ENCODE results near the gene NKAIN2. TPM values are rescaled to one million over a fixed set of nuclear protein-coding genes. Genes with fewer than 3 reads are reported as not detected.

Gene NKAIN2
- total RNA-seq, 2 donors from 2014 or later, result 0.31 to 2.3 TPM

DNA sequence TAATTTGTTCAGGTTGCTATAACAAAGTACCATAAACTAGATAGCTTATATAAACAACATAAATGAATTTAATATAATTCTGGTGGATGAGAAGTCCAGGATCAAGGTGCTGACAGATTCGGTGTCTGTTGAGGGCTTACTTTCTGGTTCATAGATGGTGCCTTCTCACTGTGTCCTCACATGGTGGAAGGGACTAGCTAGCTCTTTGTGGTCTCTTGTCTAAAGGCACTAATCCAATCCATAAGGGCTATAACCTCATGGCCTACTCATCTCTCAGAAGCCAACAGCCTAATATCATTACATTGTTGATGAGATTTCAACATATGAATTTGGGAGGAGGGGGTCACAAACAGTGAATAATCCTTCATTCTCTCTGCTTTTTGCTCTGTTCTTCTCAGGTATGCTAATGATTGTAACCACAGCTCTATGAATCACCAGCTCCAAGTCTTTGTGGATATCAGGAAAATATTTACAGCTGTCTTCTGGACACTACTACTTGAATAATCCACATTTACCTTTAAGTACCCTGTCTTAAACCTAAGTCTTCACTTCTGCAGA lies 122.3 kb downstream of the NKAIN2 start:
- Histone ChIP-seq H3K9me3 (no peaks in the 10 kb centered on the region), H3K4me1 (no peaks in the 10 kb centered on the region), H3K4me3 (no peak overlapping the region), H3K27me3 (no peaks in the 10 kb centered on the region), H3K36me3 (no peaks in the 10 kb centered on the region), H3K27ac (no peak overlapping the region)
- TF ChIP-seq CTCF (IDR thresholded peaks at IDR 0.05), result no peak
- no peak for DNase-seq (ENCODE audit: low spot score)

DNA sequence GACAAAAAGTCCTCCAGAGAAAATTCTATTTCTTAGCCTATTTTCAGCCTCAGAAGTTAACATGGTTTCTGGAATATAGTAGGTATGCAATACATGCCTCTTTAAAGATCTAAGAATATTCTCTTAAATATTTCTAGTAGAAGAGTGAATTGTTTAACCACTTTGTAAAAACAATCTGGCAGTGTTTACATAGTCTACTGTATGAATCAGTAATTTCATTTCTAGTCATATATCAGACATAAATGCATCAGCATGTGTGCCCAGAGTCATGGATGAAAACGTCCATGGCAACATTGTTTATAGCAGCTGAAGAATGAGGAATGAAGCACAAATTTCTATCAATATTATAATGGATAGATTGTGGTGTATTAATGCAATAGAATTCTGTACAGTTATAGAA lies 124.9 kb downstream of the NKAIN2 start:
- TF ChIP-seq CTCF (IDR thresholded peaks at IDR 0.05), result no peak
- no peaks in the 10 kb centered on the region for H3K36me3 ChIP-seq
- H3K9me3 ChIP-seq, result no peaks in the 10 kb centered on the region
- H3K4me3 ChIP-seq, result no peak overlapping the region
- no peak for DNase-seq (ENCODE audit: low spot score)
- no peak overlapping the region for H3K27ac ChIP-seq
- no peaks in the 10 kb centered on the region for H3K27me3 ChIP-seq
- H3K4me1 ChIP-seq, result no peaks in the 10 kb centered on the region

GRCh38 chr6:123931928-123932327 lies 128.3 kb downstream of the NKAIN2 start:
- no peak overlapping the region for H3K27ac ChIP-seq
- no peak overlapping the region for H3K4me3 ChIP-seq
- no peak for DNase-seq (ENCODE audit: low spot score)
- no peak for TF ChIP-seq CTCF (IDR thresholded peaks at IDR 0.05)
- no peaks in the 10 kb centered on the region for H3K27me3 ChIP-seq
- H3K9me3 ChIP-seq, result no peaks in the 10 kb centered on the region
- no peaks in the 10 kb centered on the region for H3K36me3 ChIP-seq
- H3K4me1 ChIP-seq, result no peaks in the 10 kb centered on the region

DNA sequence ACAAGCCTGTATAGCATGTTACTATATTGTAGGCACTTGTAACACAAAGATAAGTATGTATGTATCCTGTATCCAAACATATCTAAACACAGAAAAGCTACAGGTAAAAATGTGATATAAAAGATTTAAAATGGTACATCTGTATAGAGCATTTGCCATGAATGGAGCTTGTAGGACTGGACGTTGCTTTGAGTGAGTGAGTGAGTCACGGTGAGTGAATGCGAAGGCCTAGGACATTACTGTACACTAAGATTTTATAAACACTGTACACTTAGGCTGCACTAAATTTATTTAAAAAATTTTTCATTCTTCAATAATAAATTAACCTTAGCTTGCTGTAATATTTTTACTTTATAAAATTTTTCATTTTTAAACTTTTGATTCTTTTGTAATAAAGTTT lies 136.9 kb downstream of the NKAIN2 start:
- Histone ChIP-seq H3K9me3 (no peaks in the 10 kb centered on the region), H3K36me3 (no peaks in the 10 kb centered on the region), H3K27ac (no peak overlapping the region), H3K27me3 (no peaks in the 10 kb centered on the region), H3K4me3 (no peak overlapping the region), H3K4me1 (no peaks in the 10 kb centered on the region)
- DNase-seq (ENCODE audit: low spot score), result no peak
- no peak for TF ChIP-seq CTCF (IDR thresholded peaks at IDR 0.05)

- Histone ChIP-seq H3K27ac (no peak overlapping the region), H3K4me1 (no peaks in the 10 kb centered on the region), H3K36me3 (no peaks in the 10 kb centered on the region), H3K27me3 (no peaks in the 10 kb centered on the region), H3K9me3 (no peaks in the 10 kb centered on the region), H3K4me3 (no peak overlapping the region)
- TF ChIP-seq CTCF (IDR thresholded peaks at IDR 0.05), result no peak
- DNase-seq (ENCODE audit: low spot score), result no peak
Measured at GRCh38 chr6:123941855-123942254, 138.2 kb downstream of the NKAIN2 start.

DNA sequence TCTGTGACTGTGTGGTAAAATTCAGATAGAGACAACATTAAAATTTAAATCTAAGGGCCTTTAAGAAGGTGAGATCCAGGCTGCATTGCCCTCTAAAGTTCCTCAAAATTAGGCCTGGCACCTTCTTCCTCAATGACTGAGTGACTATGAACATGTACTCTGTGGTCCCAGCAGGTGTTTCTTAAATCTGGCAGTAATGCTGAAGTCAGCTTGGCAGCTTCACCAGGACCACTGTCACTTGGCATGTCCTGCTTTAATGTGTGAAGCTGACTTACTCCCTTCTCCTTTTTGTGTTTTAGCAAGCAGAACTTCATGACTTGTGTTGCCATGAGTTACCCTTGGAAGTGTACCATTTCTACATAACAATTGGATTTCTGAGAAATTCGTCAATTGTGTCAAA lies 141.7 kb downstream of the NKAIN2 start:
- peaks cover 0 to 11% of the 10 kb centered on the region in 2 donors for H3K9me3 ChIP-seq
- DNase-seq (ENCODE audit: low spot score), result no peak
- no peak for TF ChIP-seq CTCF (IDR thresholded peaks at IDR 0.05)
- H3K27ac ChIP-seq, result no peak overlapping the region
- no peaks in the 10 kb centered on the region for H3K4me1 ChIP-seq
- H3K27me3 ChIP-seq, result no peaks in the 10 kb centered on the region
- no peaks in the 10 kb centered on the region for H3K36me3 ChIP-seq
- H3K4me3 ChIP-seq, result no peak overlapping the region
